ENCODE measurements around the gene ALKBH5.

The ALKBH5 gene

GRCh38 chr17:18235743-18236256, 52.2 kb downstream of the ALKBH5 start:
- Histone ChIP-seq H3K9me3 (ENCODE audit: control insufficient read depth in 5 of 5, low read length in 5 of 5) (no peaks in the 10 kb centered on the region), H3K36me3 (ENCODE audit: control insufficient read depth in 5 of 5, insufficient read depth in 5 of 5, low read length in 5 of 5) (peaks cover 0 to 85% (median 68%) of the 10 kb centered on the region in 5 donors), H3K4me3 (ENCODE audit: low read depth in 1 of 5, low read length in 5 of 5) (no peak overlapping the region), H3K27ac (ENCODE audit: low read depth, low read length) (no peak overlapping the region), H3K9ac (ENCODE audit: low read length in 5 of 5) (no peak overlapping the region), H3K4me1 (ENCODE audit: control insufficient read depth in 5 of 5, insufficient read depth in 5 of 5, low read length in 5 of 5) (no peaks in the 10 kb centered on the region), H3K27me3 (ENCODE audit: control insufficient read depth in 5 of 5, insufficient read depth in 4 of 5, low read length in 5 of 5) (no peaks in the 10 kb centered on the region)

GRCh38 chr17:18236494-18236893, 52.9 kb downstream of the ALKBH5 start:
- no peak overlapping the region for H3K27ac ChIP-seq (ENCODE audit: low read depth, low read length)
- no peaks in the 10 kb centered on the region for H3K9me3 ChIP-seq (ENCODE audit: control insufficient read depth in 5 of 5, low read length in 5 of 5)
- H3K36me3 ChIP-seq (ENCODE audit: control insufficient read depth in 5 of 5, insufficient read depth in 5 of 5, low read length in 5 of 5): peaks cover 0 to 92% (median 73%) of the 10 kb centered on the region in 5 donors

DNA sequence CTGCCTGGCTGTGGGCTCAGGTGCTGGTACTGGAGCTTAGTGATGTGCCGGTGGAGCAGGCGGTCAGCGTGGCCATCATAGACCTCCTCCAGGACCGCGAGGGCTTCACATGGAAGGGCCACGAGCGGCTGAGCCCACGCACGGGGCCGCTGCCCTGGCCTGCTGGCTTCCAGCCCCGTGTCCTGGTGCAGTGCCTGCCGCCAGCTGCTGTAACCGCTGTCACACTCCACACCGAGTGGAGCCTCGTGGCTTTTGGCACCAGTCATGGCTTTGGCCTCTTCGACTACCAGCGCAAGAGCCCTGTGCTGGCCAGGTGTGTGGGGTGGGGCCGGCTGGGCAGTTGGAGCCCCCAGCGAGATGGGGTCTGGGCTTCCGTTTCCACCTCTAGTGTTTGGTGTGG, 53.8 kb downstream of the ALKBH5 start:
- Histone ChIP-seq H3K9me3 (ENCODE audit: control insufficient read depth in 5 of 5, low read length in 5 of 5) (no peaks in the 10 kb centered on the region), H3K4me3 (ENCODE audit: low read depth in 1 of 5, low read length in 5 of 5) (no peak overlapping the region), H3K27ac (ENCODE audit: low read depth, low read length) (no peak overlapping the region), H3K9ac (ENCODE audit: low read length in 5 of 5) (no peak overlapping the region), H3K27me3 (ENCODE audit: control insufficient read depth in 5 of 5, insufficient read depth in 4 of 5, low read length in 5 of 5) (no peaks in the 10 kb centered on the region), H3K36me3 (ENCODE audit: control insufficient read depth in 5 of 5, insufficient read depth in 5 of 5, low read length in 5 of 5) (peaks cover 0 to 95% (median 77%) of the 10 kb centered on the region in 5 donors), H3K4me1 (ENCODE audit: control insufficient read depth in 5 of 5, insufficient read depth in 5 of 5, low read length in 5 of 5) (no peaks in the 10 kb centered on the region)

More at GRCh38 chr17:18236494-18236893, 52.9 kb downstream of the ALKBH5 start:
- H3K27me3 ChIP-seq (ENCODE audit: control insufficient read depth in 5 of 5, insufficient read depth in 4 of 5, low read length in 5 of 5): no peaks in the 10 kb centered on the region
- no peak overlapping the region for H3K9ac ChIP-seq (ENCODE audit: low read length in 5 of 5)
- H3K4me3 ChIP-seq (ENCODE audit: low read depth in 1 of 5, low read length in 5 of 5): no peak overlapping the region
- H3K4me1 ChIP-seq (ENCODE audit: control insufficient read depth in 5 of 5, insufficient read depth in 5 of 5, low read length in 5 of 5): no peaks in the 10 kb centered on the region

DNA sequence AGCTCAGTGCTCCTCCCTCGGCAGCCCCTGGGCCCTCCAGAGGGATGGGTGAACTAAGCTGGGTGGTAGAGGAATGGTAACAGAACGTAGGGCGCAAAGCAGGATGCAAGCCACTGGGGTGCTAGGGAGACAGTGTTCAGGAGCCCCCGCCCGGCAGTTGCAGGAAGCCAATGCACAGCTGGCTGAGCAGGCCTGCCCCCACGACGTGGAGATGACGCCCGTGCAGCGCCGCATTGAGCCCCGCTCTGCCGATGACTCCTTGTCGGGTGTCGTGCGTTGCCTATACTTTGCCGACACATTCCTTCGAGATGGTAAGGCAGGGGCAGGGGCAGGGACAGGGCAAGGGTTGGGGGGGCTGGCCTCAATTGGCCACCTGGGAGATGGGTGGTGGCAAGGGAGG, 54.7 kb downstream of the ALKBH5 start:
- Histone ChIP-seq H3K4me3 (ENCODE audit: low read depth in 1 of 5, low read length in 5 of 5) (no peak overlapping the region), H3K9ac (ENCODE audit: low read length in 5 of 5) (no peak overlapping the region), H3K9me3 (ENCODE audit: control insufficient read depth in 5 of 5, low read length in 5 of 5) (no peaks in the 10 kb centered on the region), H3K27me3 (ENCODE audit: control insufficient read depth in 5 of 5, insufficient read depth in 4 of 5, low read length in 5 of 5) (no peaks in the 10 kb centered on the region), H3K36me3 (ENCODE audit: control insufficient read depth in 5 of 5, insufficient read depth in 5 of 5, low read length in 5 of 5) (peaks cover 0 to 92% (median 75%) of the 10 kb centered on the region in 5 donors), H3K27ac (ENCODE audit: low read depth, low read length) (no peak overlapping the region), H3K4me1 (ENCODE audit: control insufficient read depth in 5 of 5, insufficient read depth in 5 of 5, low read length in 5 of 5) (no peaks in the 10 kb centered on the region)

DNA sequence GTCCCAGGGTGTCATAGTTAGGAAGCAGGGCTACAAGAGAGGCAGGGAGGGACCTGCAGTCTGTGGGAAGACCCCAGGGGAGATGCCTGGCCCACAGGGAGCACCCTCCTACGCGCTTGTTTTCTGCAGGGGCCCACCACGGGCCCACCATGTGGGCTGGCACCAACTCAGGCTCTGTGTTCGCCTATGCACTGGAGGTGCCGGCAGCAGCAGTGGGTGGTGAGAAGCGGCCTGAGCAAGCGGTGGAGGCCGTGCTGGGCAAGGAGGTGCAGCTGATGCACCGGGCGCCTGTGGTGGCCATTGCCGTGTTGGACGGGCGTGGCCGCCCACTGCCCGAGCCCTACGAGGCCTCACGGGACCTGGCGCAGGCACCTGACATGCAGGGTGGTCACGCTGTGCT, 56.8 kb downstream of the ALKBH5 start:
- no peaks in the 10 kb centered on the region for H3K4me1 ChIP-seq (ENCODE audit: control insufficient read depth in 5 of 5, insufficient read depth in 5 of 5, low read length in 5 of 5)
- no peak overlapping the region for H3K9ac ChIP-seq (ENCODE audit: low read length in 5 of 5)
- H3K36me3 ChIP-seq (ENCODE audit: control insufficient read depth in 5 of 5, insufficient read depth in 5 of 5, low read length in 5 of 5): peaks cover 0 to 90% (median 71%) of the 10 kb centered on the region in 5 donors
- H3K4me3 ChIP-seq (ENCODE audit: low read depth in 1 of 5, low read length in 5 of 5): no peak overlapping the region
- H3K27me3 ChIP-seq (ENCODE audit: control insufficient read depth in 5 of 5, insufficient read depth in 4 of 5, low read length in 5 of 5): no peaks in the 10 kb centered on the region
- H3K27ac ChIP-seq (ENCODE audit: low read depth, low read length): no peak overlapping the region
- H3K9me3 ChIP-seq (ENCODE audit: control insufficient read depth in 5 of 5, low read length in 5 of 5): no peaks in the 10 kb centered on the region

DNA sequence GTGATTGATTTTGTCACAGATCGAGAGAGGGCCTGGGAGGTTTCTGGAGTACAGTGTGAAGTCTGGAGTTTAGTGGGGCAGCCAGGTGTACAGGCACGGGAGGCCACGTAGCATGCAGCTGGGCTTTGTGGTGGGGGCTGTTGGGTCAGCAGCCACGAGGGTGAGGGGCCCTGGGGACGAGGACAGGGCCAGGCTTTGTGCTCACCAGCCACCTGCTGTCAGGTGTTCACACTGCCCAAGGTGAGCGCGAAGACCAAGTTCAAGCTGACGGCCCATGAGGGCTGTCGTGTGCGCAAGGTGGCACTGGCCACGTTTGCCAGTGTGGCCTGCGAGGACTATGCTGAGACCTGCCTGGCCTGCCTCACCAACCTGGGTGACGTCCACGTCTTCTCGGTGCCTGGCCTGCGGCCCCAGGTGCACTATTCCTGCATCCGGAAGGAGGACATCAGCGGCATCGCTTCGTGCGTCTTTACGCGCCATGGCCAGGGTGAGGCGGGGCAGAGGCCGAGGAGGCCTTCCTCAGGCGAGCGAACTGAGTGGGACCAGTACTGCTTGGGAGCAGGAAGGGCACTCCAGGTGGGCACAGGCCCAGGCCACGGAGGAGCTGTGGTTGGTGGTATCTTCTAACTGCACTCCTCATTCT, 57.7 kb downstream of the ALKBH5 start:
- no peaks in the 10 kb centered on the region for H3K27me3 ChIP-seq (ENCODE audit: control insufficient read depth in 5 of 5, insufficient read depth in 4 of 5, low read length in 5 of 5)
- H3K4me1 ChIP-seq (ENCODE audit: control insufficient read depth in 5 of 5, insufficient read depth in 5 of 5, low read length in 5 of 5): no peaks in the 10 kb centered on the region
- no peaks in the 10 kb centered on the region for H3K9me3 ChIP-seq (ENCODE audit: control insufficient read depth in 5 of 5, low read length in 5 of 5)
- H3K9ac ChIP-seq (ENCODE audit: low read length in 5 of 5): no peak overlapping the region
- H3K4me3 ChIP-seq (ENCODE audit: low read depth in 1 of 5, low read length in 5 of 5): no peak overlapping the region
- H3K36me3 ChIP-seq (ENCODE audit: control insufficient read depth in 5 of 5, insufficient read depth in 5 of 5, low read length in 5 of 5): peaks cover 0 to 90% (median 73%) of the 10 kb centered on the region in 5 donors
- H3K27ac ChIP-seq (ENCODE audit: low read depth, low read length): no peak overlapping the region

DNA sequence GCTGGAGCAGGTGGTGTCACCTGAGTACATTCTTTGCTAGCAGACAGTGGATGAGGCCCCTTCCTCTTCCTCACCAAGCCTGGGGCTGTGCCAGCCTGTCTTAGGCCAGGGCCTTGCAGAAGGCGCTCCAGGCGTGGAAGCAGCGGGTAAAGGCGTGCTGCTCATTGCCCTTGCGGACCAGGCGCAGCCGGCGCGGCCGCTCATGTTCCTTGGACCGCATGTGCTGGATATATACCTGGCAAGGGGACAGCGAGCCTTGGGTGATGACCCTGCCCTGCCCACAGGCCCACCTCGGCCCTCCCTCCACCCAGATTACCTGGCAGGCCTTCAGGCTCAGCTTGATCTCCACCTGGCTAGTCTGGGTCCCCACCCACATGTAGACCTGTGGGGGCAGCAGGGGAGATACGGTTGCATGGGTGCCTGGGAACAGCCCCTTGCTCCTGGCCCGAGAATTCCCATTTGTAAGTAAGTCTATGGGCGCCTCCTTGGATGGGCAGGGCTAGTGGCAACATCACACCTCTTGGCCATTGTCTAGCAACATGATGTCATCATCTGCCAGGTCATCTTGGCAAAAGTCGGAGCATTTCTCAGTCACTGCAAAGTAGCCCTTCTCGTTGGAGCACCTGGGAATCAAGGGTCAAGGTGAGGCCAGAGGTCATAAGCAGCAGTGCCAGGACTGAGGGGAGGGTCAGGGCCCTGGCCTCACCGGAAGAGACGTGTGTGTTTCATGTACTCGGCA, 61.6 kb downstream of the ALKBH5 start:
- Histone ChIP-seq H3K4me3 (ENCODE audit: low read depth in 1 of 5, low read length in 5 of 5) (no peak overlapping the region), H3K36me3 (ENCODE audit: control insufficient read depth in 5 of 5, insufficient read depth in 5 of 5, low read length in 5 of 5) (peaks cover 0 to 93% (median 76%) of the 10 kb centered on the region in 5 donors), H3K9me3 (ENCODE audit: control insufficient read depth in 5 of 5, low read length in 5 of 5) (no peaks in the 10 kb centered on the region), H3K9ac (ENCODE audit: low read length in 5 of 5) (no peak overlapping the region), H3K4me1 (ENCODE audit: control insufficient read depth in 5 of 5, insufficient read depth in 5 of 5, low read length in 5 of 5) (peaks cover 3 to 23% (median 20%) of the 10 kb centered on the region in 5 donors), H3K27ac (ENCODE audit: low read depth, low read length) (no peak overlapping the region), H3K27me3 (ENCODE audit: control insufficient read depth in 5 of 5, insufficient read depth in 4 of 5, low read length in 5 of 5) (no peaks in the 10 kb centered on the region)

- Histone ChIP-seq H3K4me3 (ENCODE audit: low read depth in 1 of 5, low read length in 5 of 5) (no peak overlapping the region), H3K27me3 (ENCODE audit: control insufficient read depth in 5 of 5, insufficient read depth in 4 of 5, low read length in 5 of 5) (no peaks in the 10 kb centered on the region), H3K36me3 (ENCODE audit: control insufficient read depth in 5 of 5, insufficient read depth in 5 of 5, low read length in 5 of 5) (peaks cover 0 to 93% (median 80%) of the 10 kb centered on the region in 5 donors), H3K27ac (ENCODE audit: low read depth, low read length) (no peak overlapping the region), H3K4me1 (ENCODE audit: control insufficient read depth in 5 of 5, insufficient read depth in 5 of 5, low read length in 5 of 5) (peaks cover 3 to 23% (median 20%) of the 10 kb centered on the region in 5 donors), H3K9ac (ENCODE audit: low read length in 5 of 5) (no peak overlapping the region), H3K9me3 (ENCODE audit: control insufficient read depth in 5 of 5, low read length in 5 of 5) (no peaks in the 10 kb centered on the region)
Measured at GRCh38 chr17:18246109-18246725, 62.6 kb downstream of the ALKBH5 start.

DNA sequence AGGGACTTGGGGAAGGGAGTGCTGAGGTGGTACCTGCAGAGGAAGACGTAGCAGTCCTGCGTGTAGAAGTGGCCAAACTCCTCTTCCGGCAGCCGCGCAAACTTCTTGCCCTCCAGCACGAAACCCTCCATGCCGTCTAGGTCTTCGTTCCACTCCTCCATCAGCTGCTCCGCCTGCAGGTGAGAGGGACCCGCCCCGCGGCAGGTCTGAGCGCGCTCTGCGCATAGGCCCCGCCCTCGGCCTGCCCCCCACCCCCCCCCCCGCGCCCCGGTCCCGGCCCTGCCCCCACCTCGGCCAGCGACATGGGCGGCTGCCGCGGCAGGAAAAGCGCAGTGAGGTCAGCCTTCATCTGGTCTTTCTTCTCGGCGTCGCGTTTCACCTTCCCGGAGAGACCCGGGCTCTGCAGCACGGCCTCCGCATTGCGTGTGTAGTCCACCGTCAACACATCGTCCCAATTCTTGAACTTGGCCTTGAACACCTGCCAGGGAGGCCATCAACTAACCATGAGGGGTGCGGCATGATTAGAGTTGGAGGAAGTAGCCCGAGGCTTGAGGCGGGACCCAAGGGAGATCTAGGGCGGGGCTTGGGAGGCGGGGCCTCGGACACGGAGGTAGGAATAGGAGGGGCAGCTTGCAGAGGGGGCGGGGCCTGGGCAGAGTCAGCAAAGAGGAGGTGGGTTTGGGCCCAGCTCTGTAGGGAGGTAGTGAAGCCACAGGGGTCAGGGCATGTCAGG, 63.4 kb downstream of the ALKBH5 start:
- Histone ChIP-seq H3K9me3 (ENCODE audit: control insufficient read depth in 5 of 5, low read length in 5 of 5) (no peaks in the 10 kb centered on the region), H3K27ac (ENCODE audit: low read depth, low read length) (no peak overlapping the region), H3K36me3 (ENCODE audit: control insufficient read depth in 5 of 5, insufficient read depth in 5 of 5, low read length in 5 of 5) (peaks cover 0 to 93% (median 80%) of the 10 kb centered on the region in 5 donors), H3K4me1 (ENCODE audit: control insufficient read depth in 5 of 5, insufficient read depth in 5 of 5, low read length in 5 of 5) (peaks cover 3 to 23% (median 20%) of the 10 kb centered on the region in 5 donors), H3K4me3 (ENCODE audit: low read depth in 1 of 5, low read length in 5 of 5) (no peak overlapping the region), H3K27me3 (ENCODE audit: control insufficient read depth in 5 of 5, insufficient read depth in 4 of 5, low read length in 5 of 5) (no peaks in the 10 kb centered on the region), H3K9ac (ENCODE audit: low read length in 5 of 5) (no peak overlapping the region)

Measured in subcutaneous abdominal adipose tissue (tissue), 5 donors.